CD4-positive, alpha-beta T cell treated with Interleukin-6 for 4 hours (primary cell): ENCODE data around the gene ITM2B.
A peak's percentile ranks its signal among the peaks of the same experiment; 100 is the strongest.

Source experiments
- DNase-seq: peaks from one replicate; pipeline ENCODE4 v3.0.0-alpha.2; 2020; ENCODE audit warnings: mixed read lengths

ITM2B gene

GRCh38 chr13:48315969-48316650 lies 83.1 kb downstream of the ITM2B start:
- DNase-seq: no peak

DNA sequence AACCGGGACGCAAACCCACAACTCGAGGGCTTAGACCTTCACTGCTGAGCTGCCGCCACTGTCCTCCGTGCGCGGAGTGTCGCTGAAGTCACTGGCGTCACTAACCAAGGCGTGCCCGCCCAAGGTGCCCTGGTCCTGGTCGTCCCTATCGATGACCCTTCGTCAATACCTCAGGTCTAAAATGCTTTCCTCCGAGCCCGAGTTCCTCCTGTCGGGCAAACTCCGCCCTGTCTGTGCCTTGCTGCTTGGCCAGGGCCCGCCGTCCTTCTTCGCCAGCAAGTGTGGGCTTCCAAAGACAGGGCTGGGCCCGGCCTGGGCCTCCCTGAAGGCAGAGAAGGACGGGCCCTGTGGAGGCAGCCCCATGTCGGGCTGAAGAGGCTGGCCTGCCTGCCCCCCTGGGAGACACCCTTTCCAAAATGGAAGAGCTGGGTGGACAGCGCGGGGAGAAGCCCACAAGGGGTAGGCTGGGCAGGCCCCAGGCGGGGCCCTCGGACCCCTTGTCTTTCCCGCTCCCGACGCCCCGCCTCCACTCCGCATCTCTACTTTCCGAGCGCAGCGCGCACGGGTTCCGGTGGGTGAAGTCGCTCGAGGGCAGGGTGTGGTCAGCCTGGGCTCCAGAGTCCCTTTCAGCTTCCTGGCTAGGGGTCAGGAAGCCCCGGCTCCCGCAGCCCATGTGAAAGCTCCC lies 84.0 kb downstream of the ITM2B start:
- no peak for DNase-seq

GRCh38 chr13:48317511-48318376 lies 84.7 kb downstream of the ITM2B start:
- peak; percentile 16 for DNase-seq

DNA sequence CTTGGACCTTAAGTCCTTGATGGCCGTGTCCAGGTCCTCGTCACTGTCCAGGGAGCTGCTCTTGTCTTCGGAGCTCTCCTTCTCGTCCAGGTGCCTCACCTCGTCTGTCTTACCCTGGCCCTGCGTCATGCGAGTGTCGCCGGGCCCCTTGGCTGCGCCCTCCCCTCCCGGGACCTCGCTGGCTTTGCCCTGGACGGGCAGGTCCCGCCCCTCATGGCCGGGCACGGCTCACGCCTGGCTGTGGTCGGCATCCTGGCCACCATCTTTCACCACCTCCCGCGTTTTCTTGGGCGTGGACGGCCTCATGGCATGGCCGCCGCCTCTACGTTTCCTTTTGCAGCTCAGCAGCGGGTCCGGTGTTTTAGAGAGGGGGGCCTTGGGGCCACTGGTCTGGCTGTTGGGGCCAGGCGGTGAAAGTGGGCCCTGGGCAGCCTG lies 85.4 kb downstream of the ITM2B start:
- DNase-seq: peak; percentile 18

GRCh38 chr13:48318821-48319511 lies 86.0 kb downstream of the ITM2B start:
- DNase-seq: peak; percentile 27
